Glutamatergic neuron (in vitro differentiated cells): ENCODE data around the gene TTC39A. TPM values are rescaled to one million over a fixed set of nuclear protein-coding genes. Genes with fewer than 3 reads are reported as not detected.

Experiments used
- DNase-seq: peaks from one replicate; pipeline ENCODE4 v3.0.0; 2022
- H3K27ac Mint-ChIP-seq: one replicate; pipeline ENCODE4 v1.8.0; 2020; ENCODE audit warnings: mild to moderate bottlenecking, mixed read lengths, inconsistent platforms; ENCODE audit not compliant: unreplicated experiment
- H3K27me3 Mint-ChIP-seq: one replicate; pipeline ENCODE4 v1.8.0; 2020; ENCODE audit warnings: mild to moderate bottlenecking, moderate library complexity, mixed read lengths, inconsistent platforms; ENCODE audit not compliant: unreplicated experiment
- H3K36me3 Mint-ChIP-seq: one replicate; pipeline ENCODE4 v1.8.0; 2020; ENCODE audit warnings: mild to moderate bottlenecking, mixed read lengths, inconsistent platforms; ENCODE audit not compliant: unreplicated experiment
- H3K4me1 Mint-ChIP-seq: one replicate; pipeline ENCODE4 v1.8.0; 2020; ENCODE audit warnings: mild to moderate bottlenecking, low read depth, mixed read lengths, inconsistent platforms; ENCODE audit not compliant: unreplicated experiment
- H3K4me3 Mint-ChIP-seq: one replicate; pipeline ENCODE4 v1.8.0; 2020; ENCODE audit warnings: mild to moderate bottlenecking, mixed read lengths, inconsistent platforms; ENCODE audit not compliant: unreplicated experiment
- H3K9me3 Mint-ChIP-seq: one replicate; pipeline ENCODE4 v1.8.0; 2020; ENCODE audit warnings: mild to moderate bottlenecking, moderate library complexity, mixed read lengths, inconsistent platforms; ENCODE audit not compliant: unreplicated experiment
- total RNA-seq: library from RNA; stranded (reverse); fragmentation: NEBNext Ultra II Directional; extraction: Animal tissue kit (Norgen Biotek cat#: 25700); gene quantifications from one replicate; pipeline ENCODE4 v1.2.1, GENCODE V29; 2021; ENCODE audit not compliant: unreplicated experiment
- TF ChIP-seq, protein P1 (sequence below): fragments of 200-600 bp; sonication (generic); IDR thresholded peaks from one replicate; pipeline ENCODE4 v1.5.0; 2021; ENCODE audit not compliant: partially characterized antibody, unreplicated experiment

TTC39A gene
- total RNA-seq, 1 donor from 2014 or later = 28.0 TPM

DNA sequence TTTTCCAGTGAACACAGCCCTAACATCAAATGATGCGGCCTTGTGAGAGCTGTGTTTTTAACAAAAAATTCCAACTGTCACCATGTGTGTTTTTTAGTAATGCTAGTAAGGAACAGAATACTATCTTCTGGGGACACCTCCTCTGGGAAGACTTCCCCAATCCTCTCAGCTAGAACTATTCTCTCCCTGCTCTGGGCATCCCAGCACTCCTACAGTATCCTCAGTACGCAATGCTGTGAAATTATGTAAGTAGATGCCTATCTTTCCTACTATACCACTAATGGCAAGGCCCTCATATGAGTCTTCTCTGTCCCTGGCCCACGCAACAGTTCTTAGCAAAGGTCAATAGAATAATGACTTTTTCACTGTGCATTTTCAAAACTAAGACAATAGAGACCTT is 19.5 kb upstream of the TTC39A start:
- Mint-ChIP-seq H3K27me3 (peaks cover 6% of the 10 kb centered on the region), H3K27ac (no peak overlapping the region), H3K4me1 (peaks cover 2% of the 10 kb centered on the region), H3K36me3 (no peaks in the 10 kb centered on the region), H3K4me3 (no peak overlapping the region), H3K9me3 (no peaks in the 10 kb centered on the region)
- TF ChIP-seq, protein P1, sequence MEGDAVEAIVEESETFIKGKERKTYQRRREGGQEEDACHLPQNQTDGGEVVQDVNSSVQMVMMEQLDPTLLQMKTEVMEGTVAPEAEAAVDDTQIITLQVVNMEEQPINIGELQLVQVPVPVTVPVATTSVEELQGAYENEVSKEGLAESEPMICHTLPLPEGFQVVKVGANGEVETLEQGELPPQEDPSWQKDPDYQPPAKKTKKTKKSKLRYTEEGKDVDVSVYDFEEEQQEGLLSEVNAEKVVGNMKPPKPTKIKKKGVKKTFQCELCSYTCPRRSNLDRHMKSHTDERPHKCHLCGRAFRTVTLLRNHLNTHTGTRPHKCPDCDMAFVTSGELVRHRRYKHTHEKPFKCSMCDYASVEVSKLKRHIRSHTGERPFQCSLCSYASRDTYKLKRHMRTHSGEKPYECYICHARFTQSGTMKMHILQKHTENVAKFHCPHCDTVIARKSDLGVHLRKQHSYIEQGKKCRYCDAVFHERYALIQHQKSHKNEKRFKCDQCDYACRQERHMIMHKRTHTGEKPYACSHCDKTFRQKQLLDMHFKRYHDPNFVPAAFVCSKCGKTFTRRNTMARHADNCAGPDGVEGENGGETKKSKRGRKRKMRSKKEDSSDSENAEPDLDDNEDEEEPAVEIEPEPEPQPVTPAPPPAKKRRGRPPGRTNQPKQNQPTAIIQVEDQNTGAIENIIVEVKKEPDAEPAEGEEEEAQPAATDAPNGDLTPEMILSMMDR = no peak
- DNase-seq = no peak

DNA sequence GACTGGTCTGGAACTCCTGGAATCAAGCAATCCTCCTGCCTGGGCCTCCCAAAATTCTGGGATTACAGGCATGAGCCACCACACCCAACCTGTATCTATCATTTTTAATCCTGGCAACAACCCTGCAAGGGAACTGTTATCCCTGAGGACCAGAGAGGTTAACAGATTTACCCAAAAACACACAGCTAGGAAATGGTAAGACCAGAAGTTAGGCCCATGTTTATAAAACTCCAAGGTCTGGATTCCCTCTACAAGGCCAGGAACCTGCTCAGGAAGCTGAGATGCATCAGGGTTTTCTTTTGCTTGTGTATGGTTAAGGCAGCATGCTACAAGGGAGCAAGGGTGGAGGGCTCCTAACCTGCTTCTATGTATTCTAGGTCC is 17.8 kb upstream of the TTC39A start:
- TF ChIP-seq, protein P1 = no peak
- no peaks in the 10 kb centered on the region for H3K36me3 Mint-ChIP-seq
- no peak overlapping the region for H3K4me3 Mint-ChIP-seq
- H3K9me3 Mint-ChIP-seq = peaks cover 3% of the 10 kb centered on the region
- peaks cover 14% of the 10 kb centered on the region for H3K27me3 Mint-ChIP-seq
- DNase-seq = no peak
- no peak overlapping the region for H3K27ac Mint-ChIP-seq
- H3K4me1 Mint-ChIP-seq = peaks cover 4% of the 10 kb centered on the region

DNA sequence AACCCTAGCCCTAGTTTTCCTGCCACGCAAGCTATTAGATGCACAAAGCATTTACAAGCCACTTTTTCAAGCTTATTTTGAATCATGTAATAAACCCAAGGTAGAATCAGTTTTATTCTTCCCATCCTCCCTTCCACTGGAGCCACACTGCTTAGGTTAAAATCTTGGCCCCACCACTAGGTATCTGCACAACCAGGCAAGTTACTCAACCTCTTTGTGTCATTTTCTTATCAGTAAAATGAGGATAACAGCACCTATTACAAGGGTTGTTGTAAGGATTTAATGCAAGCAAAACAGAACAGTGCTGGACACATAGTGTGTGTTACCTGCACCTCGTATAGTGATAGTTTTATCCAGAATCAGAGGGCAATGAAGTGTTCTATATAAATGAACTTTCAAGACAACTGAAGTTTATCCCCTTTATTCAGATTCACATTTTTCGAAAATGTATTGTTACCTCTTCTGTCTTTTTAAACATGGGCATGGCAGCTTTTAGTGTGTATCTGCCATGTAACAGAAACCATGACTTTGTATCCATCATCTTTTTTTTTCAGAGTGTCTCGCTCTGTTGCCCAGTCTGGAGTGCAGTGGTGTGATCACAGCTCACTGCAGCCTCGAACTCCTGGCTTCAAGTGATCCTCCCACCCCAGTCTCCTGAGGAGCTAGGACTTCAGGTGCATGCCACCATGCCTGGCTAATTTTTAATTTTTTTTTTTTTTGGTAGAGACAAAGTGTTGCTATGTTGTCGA is 17.2 kb upstream of the TTC39A start:
- no peak overlapping the region for H3K4me3 Mint-ChIP-seq
- H3K27ac Mint-ChIP-seq = no peak overlapping the region
- TF ChIP-seq, protein P1 = no peak
- no peaks in the 10 kb centered on the region for H3K36me3 Mint-ChIP-seq
- peaks cover 4% of the 10 kb centered on the region for H3K4me1 Mint-ChIP-seq
- H3K9me3 Mint-ChIP-seq = peaks cover 3% of the 10 kb centered on the region
- peaks cover 14% of the 10 kb centered on the region for H3K27me3 Mint-ChIP-seq
- no peak for DNase-seq

DNA sequence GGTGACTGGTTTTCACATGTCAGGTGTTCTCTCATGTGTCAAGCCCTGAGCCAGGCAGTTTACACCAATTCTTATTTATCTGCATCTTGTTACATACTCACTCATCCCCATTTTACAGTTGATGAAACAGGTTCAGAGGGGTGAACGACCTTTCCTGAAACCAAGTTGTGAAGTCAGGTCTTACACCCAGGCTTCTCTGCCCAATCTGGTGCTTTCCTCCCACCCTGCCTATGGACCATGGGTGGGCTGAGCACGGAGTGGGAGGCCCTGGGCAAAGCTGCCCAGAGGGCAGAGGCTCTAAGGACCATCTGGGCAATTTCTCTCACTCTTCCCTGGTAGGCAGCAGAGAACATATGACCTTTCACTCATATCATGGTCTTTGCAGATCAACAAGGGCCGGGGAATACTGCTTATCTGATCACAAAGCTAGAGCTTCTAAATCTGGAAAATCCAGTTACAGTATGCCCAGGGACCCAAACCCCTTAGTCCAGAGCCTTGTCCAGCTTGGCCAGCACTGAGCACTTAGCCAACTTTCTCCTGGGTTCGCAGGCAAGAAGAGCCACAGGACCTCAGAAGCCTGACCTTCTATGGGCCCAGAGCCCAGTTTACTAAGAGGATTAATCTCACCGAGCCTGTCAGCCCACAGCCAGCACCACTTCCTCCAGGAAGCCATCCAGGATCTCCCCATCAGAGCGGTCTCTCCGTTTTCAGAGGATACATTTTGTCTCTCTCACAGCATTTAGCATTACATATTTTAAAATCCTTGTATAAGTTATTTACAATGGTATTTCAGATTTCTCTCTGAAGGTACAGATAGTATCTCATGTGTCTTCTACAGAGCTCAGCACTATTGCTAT is 16.0 kb upstream of the TTC39A start:
- no peak overlapping the region for H3K4me3 Mint-ChIP-seq
- TF ChIP-seq, protein P1 = no peak
- H3K27me3 Mint-ChIP-seq = peaks cover 14% of the 10 kb centered on the region
- no peaks in the 10 kb centered on the region for H3K36me3 Mint-ChIP-seq
- peaks cover 3% of the 10 kb centered on the region for H3K9me3 Mint-ChIP-seq
- H3K4me1 Mint-ChIP-seq = peaks cover 4% of the 10 kb centered on the region
- DNase-seq = no peak
- H3K27ac Mint-ChIP-seq = no peak overlapping the region

DNA sequence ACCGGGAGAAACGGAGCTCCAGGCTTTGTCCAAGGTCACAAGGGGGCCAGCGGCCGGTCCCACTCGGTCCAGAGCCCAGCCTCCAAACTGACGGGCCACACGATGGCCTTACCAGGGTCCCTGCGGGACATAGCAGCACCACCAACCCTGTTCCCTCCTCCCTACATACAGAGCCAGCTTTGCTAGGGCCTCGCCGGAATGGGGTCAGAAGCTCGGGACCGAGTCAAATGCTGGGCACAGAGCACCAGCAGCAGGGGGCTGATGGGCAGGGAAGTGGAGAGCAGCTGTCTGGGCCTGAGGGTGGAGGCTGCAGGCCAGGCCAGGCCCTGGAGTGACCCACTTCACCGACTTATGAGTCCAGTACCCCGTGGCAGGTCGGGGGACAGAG is 14.9 kb upstream of the TTC39A start:
- H3K4me3 Mint-ChIP-seq = no peak overlapping the region
- TF ChIP-seq, protein P1 = no peak
- peaks cover 4% of the 10 kb centered on the region for H3K4me1 Mint-ChIP-seq
- no peak overlapping the region for H3K27ac Mint-ChIP-seq
- H3K36me3 Mint-ChIP-seq = no peaks in the 10 kb centered on the region
- peaks cover 3% of the 10 kb centered on the region for H3K9me3 Mint-ChIP-seq
- H3K27me3 Mint-ChIP-seq = peaks cover 14% of the 10 kb centered on the region
- DNase-seq = no peak
